Measurements from ENCODE around the gene MTSS2.

MTSS2 gene

DNA sequence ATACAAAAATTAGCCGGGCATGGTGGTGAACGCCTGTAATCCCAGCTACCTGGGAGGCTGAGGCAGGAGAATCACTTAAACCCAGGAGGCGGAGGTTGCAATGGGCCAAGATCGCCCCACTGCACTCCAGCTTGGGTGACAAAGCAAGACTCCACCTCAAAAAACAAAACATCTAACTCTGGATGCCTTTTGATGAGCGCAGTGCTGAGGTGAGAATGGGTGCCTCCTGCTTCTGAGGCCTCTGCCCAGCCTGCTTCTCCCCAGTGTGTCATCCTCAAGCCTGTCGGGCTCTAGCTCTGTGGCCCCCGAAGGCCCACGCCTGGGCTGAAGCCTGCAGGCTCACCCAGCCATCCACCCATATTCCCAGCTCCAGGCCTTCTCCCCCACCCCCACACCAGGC is 10.5 kb upstream of the MTSS2 start:
- WGBS (ENCODE audit: extremely low coverage, insufficient coverage, low lambda C conversion rate) = no CpG with 5 or more reads among the region's 8 CpGs
- Histone ChIP-seq H3K79me1 (ENCODE audit: low read length) (no peaks in the 10 kb centered on the region), H3K36me3 (ENCODE audit: control insufficient read depth, insufficient read depth, low read length) (no peaks in the 10 kb centered on the region), H4K8ac (ENCODE audit: low read depth, low read length) (no peak overlapping the region), H3K56ac (ENCODE audit: low read length) (no peak overlapping the region), H3K27ac (ENCODE audit: low read depth, low read length) (no peak overlapping the region), H3K4me3 (ENCODE audit: low read length) (no peak overlapping the region), H3K27me3 (ENCODE audit: insufficient read depth, low read length, poor library complexity) (no peaks in the 10 kb centered on the region), H4K5ac (ENCODE audit: low read length) (no peak overlapping the region), H3K9ac (ENCODE audit: low read length) (no peak overlapping the region), H3K79me2 (ENCODE audit: control insufficient read depth, insufficient read depth, low read length) (no peaks in the 10 kb centered on the region), H2BK5ac (ENCODE audit: low read length) (no peak overlapping the region), H3K23ac (ENCODE audit: low read length) (no peak overlapping the region), H3K18ac (ENCODE audit: low read length) (no peak overlapping the region), H3K4ac (ENCODE audit: low read depth, low read length) (no peak overlapping the region), H3K4me2 (ENCODE audit: low read length) (no peak overlapping the region), H2AK5ac (ENCODE audit: low read length) (no peak overlapping the region), H2BK15ac (replicated peaks; ENCODE audit: low read depth) (no peak overlapping the region), H3K4me1 (ENCODE audit: control insufficient read depth, low read depth, low read length) (peaks cover 6% of the 10 kb centered on the region), H2BK120ac (ENCODE audit: low read depth, low read length) (no peak overlapping the region)
- DNase-seq = no peak

DNA sequence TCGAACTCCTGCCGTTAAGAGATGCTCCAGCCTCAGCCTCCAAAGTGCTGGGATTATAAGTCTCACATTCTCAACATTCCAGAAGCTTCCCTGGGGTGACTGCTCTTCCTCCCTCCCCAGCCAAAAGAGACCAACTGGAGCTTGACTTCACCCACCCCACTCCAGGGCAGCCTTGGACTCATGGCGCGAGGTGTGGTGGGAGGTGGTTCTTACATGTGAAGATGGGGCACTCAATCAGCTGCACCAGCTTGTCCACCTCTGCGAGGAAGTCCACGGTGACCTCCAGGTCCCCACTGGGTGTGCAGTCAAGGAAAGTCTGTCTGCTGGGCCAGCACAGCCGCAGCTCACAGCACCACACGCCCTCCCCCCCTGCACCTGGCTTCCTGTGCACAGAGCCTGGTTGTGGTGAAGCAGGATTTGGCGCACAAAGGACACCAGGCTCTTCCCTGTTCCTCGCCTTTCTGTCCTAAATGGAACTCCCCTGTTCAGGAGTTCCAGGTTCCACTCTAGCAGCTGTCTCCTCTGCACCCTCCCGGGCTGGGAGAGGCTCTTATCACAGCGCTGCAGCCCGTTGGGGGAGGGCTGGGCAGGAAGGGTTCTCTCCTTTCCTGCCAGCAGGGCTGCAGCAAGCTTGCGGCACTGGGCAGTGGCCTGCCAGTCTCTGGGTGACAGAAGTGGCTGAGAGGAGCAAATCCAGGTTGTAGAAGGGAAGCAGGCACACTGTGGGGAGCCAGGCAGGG is 9.6 kb upstream of the MTSS2 start:
- no peaks in the 10 kb centered on the region for H3K27me3 ChIP-seq (ENCODE audit: insufficient read depth, low read length, poor library complexity)
- no peak overlapping the region for H3K18ac ChIP-seq (ENCODE audit: low read length)
- H3K56ac ChIP-seq (ENCODE audit: low read length) = peak overlapping the region; percentile 44
- H3K27ac ChIP-seq (ENCODE audit: low read depth, low read length) = peak overlapping the region; percentile 18
- H3K4ac ChIP-seq (ENCODE audit: low read depth, low read length) = no peak overlapping the region
- H3K79me2 ChIP-seq (ENCODE audit: control insufficient read depth, insufficient read depth, low read length) = no peaks in the 10 kb centered on the region
- H3K79me1 ChIP-seq (ENCODE audit: low read length) = no peaks in the 10 kb centered on the region
- H3K4me3 ChIP-seq (ENCODE audit: low read length) = no peak overlapping the region
- peak overlapping the region; percentile 9 for H2BK5ac ChIP-seq (ENCODE audit: low read length)
- no peak overlapping the region for H3K9ac ChIP-seq (ENCODE audit: low read length)
- H3K23ac ChIP-seq (ENCODE audit: low read length) = peak overlapping the region; percentile 87
- no peak overlapping the region for H2AK5ac ChIP-seq (ENCODE audit: low read length)
- H4K5ac ChIP-seq (ENCODE audit: low read length) = no peak overlapping the region
- H3K4me2 ChIP-seq (ENCODE audit: low read length) = no peak overlapping the region
- no peaks in the 10 kb centered on the region for H3K36me3 ChIP-seq (ENCODE audit: control insufficient read depth, insufficient read depth, low read length)
- H3K4me1 ChIP-seq (ENCODE audit: control insufficient read depth, low read depth, low read length) = peaks cover 6% of the 10 kb centered on the region
- no CpG with 5 or more reads among the region's 14 CpGs for WGBS (ENCODE audit: extremely low coverage, insufficient coverage, low lambda C conversion rate)
- no peak overlapping the region for H2BK120ac ChIP-seq (ENCODE audit: low read depth, low read length)
- no peak overlapping the region for H2BK15ac ChIP-seq (replicated peaks; ENCODE audit: low read depth)
- DNase-seq = peak; percentile 77
- no peak overlapping the region for H4K8ac ChIP-seq (ENCODE audit: low read depth, low read length)

DNA sequence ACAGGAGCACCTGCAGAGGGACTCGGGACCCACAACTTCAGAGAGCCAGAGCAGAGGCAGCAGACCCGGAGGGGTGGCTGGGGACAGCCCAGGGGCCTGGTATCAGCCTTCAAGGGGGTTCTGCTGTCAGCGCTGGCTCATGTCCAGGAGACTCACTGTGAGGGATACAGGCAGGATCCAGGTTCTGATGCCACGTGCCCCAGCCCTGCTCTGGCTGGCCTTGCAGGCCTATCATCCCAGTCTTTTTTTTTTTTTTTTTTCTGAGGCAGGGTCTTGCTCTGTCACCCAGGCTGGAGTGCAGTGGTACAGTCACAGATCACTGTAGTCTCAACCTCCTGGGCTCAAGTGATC is 9.0 kb upstream of the MTSS2 start:
- H3K79me2 ChIP-seq (ENCODE audit: control insufficient read depth, insufficient read depth, low read length) = no peaks in the 10 kb centered on the region
- peak overlapping the region; percentile 10 for H3K27ac ChIP-seq (ENCODE audit: low read depth, low read length)
- no peak overlapping the region for H4K5ac ChIP-seq (ENCODE audit: low read length)
- H3K36me3 ChIP-seq (ENCODE audit: control insufficient read depth, insufficient read depth, low read length) = no peaks in the 10 kb centered on the region
- H2BK5ac ChIP-seq (ENCODE audit: low read length) = no peak overlapping the region
- no peaks in the 10 kb centered on the region for H3K27me3 ChIP-seq (ENCODE audit: insufficient read depth, low read length, poor library complexity)
- no peaks in the 10 kb centered on the region for H3K79me1 ChIP-seq (ENCODE audit: low read length)
- no peak overlapping the region for H3K18ac ChIP-seq (ENCODE audit: low read length)
- DNase-seq = no peak
- WGBS (ENCODE audit: extremely low coverage, insufficient coverage, low lambda C conversion rate) = no CpG with 5 or more reads among the region's 4 CpGs
- H3K4me2 ChIP-seq (ENCODE audit: low read length) = no peak overlapping the region
- no peak overlapping the region for H2AK5ac ChIP-seq (ENCODE audit: low read length)
- H3K4me1 ChIP-seq (ENCODE audit: control insufficient read depth, low read depth, low read length) = peaks cover 6% of the 10 kb centered on the region
- no peak overlapping the region for H2BK120ac ChIP-seq (ENCODE audit: low read depth, low read length)
- no peak overlapping the region for H3K4ac ChIP-seq (ENCODE audit: low read depth, low read length)
- H3K23ac ChIP-seq (ENCODE audit: low read length) = no peak overlapping the region
- no peak overlapping the region for H4K8ac ChIP-seq (ENCODE audit: low read depth, low read length)
- no peak overlapping the region for H3K4me3 ChIP-seq (ENCODE audit: low read length)
- H3K9ac ChIP-seq (ENCODE audit: low read length) = no peak overlapping the region
- H2BK15ac ChIP-seq (replicated peaks; ENCODE audit: low read depth) = no peak overlapping the region
- peak overlapping the region; percentile 34 for H3K56ac ChIP-seq (ENCODE audit: low read length)

DNA sequence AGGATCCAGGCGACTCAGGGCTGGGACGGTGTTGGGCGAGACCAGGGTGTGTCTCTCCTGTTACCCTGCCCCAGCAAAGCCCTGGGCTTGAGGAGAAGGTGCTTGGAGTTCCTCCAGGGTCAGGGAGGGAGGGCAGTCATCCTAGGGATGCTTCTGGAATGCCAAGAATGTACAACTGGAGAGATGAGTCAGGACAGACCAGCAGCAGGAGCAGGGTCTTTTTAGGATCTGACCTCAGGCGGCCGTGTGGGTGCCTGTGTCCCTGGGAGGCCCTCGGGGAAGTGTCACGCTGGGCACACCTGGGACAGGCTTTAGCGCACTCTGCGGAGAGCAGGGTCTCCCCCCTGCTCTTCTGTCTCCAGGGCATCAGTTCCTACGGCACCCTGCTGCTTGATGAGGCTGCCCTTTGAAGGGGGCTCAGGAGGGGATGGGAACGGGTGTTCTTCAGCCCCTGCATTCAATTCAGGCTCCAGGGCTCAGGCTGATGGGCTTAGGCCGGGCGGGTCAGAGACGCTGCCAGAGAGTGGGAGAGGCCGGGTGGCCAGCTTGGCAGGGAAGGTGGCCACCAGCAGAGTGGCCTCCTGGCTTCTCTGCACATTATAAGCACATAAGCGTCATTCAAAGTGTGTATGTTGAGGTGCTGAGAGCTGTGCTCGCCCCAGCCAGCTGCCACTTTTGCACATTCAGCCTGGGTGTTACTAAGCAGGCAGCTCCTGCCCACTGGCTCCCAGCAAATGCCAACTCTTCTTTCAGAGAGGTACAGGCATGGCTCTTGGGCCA is 8.4 kb upstream of the MTSS2 start:
- Histone ChIP-seq H2BK15ac (replicated peaks; ENCODE audit: low read depth) (no peak overlapping the region), H3K27ac (ENCODE audit: low read depth, low read length) (peak overlapping the region; percentile 65)

DNA sequence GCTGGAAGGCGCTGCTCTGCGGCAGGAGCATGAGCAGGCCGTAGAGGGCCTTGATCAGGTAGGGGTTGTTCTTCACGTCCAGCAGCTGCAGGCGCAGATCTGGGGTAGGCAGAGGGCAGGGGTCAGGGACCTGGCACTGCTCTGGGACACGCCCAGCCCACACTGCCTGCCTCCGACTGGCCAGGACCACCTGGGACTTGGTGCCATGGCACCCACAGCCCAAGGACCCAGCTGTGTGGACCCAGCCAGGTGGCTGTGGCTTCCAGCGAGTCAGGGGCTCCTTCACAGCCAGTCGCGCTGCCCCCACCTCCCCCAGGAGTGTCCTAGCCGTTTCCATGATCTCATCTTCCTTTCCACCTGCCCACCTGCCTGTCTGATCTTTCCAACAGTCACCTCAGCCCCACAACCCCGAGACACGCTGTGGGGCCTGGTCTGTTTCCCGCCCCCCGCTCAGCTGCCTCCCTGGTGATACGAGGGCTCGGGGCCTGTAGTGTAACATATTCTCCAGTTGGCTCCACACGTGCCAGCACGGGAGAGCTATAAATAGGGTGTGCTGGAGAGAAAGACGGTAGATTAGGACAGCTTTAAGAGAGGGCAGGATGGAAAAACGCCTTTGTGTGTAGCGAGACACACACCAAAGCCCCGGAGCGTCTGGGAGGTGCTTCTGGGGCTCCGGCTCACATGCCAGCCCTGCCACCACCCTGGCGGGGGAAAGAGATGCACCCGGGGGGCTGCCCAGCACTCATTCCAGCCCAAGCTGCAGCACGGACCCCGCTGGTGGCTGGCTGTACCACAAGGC is 7.2 kb upstream of the MTSS2 start:
- no peak overlapping the region for H2BK5ac ChIP-seq (ENCODE audit: low read length)
- no peak overlapping the region for H3K4me3 ChIP-seq (ENCODE audit: low read length)
- no peaks in the 10 kb centered on the region for H3K79me2 ChIP-seq (ENCODE audit: control insufficient read depth, insufficient read depth, low read length)
- no CpG with 5 or more reads among the region's 29 CpGs for WGBS (ENCODE audit: extremely low coverage, insufficient coverage, low lambda C conversion rate)
- H3K4ac ChIP-seq (ENCODE audit: low read depth, low read length) = no peak overlapping the region
- peaks cover 6% of the 10 kb centered on the region for H3K4me1 ChIP-seq (ENCODE audit: control insufficient read depth, low read depth, low read length)
- H2BK120ac ChIP-seq (ENCODE audit: low read depth, low read length) = no peak overlapping the region
- no peak overlapping the region for H2BK15ac ChIP-seq (replicated peaks; ENCODE audit: low read depth)
- no peak overlapping the region for H3K56ac ChIP-seq (ENCODE audit: low read length)
- H4K5ac ChIP-seq (ENCODE audit: low read length) = no peak overlapping the region
- no peaks in the 10 kb centered on the region for H3K27me3 ChIP-seq (ENCODE audit: insufficient read depth, low read length, poor library complexity)
- H3K36me3 ChIP-seq (ENCODE audit: control insufficient read depth, insufficient read depth, low read length) = no peaks in the 10 kb centered on the region
- no peak overlapping the region for H3K4me2 ChIP-seq (ENCODE audit: low read length)
- peak overlapping the region; percentile 65 for H3K27ac ChIP-seq (ENCODE audit: low read depth, low read length)
- H3K18ac ChIP-seq (ENCODE audit: low read length) = peak overlapping the region; percentile 8
- no peak overlapping the region for H3K9ac ChIP-seq (ENCODE audit: low read length)
- H2AK5ac ChIP-seq (ENCODE audit: low read length) = no peak overlapping the region
- no peak overlapping the region for H4K8ac ChIP-seq (ENCODE audit: low read depth, low read length)
- H3K23ac ChIP-seq (ENCODE audit: low read length) = no peak overlapping the region
- DNase-seq = no peak
- no peaks in the 10 kb centered on the region for H3K79me1 ChIP-seq (ENCODE audit: low read length)

More for the DNA sequence above, 8.4 kb upstream of the MTSS2 start:
- Histone ChIP-seq H3K4me1 (ENCODE audit: control insufficient read depth, low read depth, low read length) (peaks cover 6% of the 10 kb centered on the region), H3K4me2 (ENCODE audit: low read length) (no peak overlapping the region), H3K79me2 (ENCODE audit: control insufficient read depth, insufficient read depth, low read length) (no peaks in the 10 kb centered on the region), H3K27me3 (ENCODE audit: insufficient read depth, low read length, poor library complexity) (no peaks in the 10 kb centered on the region), H2AK5ac (ENCODE audit: low read length) (no peak overlapping the region), H4K5ac (ENCODE audit: low read length) (no peak overlapping the region), H3K56ac (ENCODE audit: low read length) (peak overlapping the region; percentile 34), H4K8ac (ENCODE audit: low read depth, low read length) (no peak overlapping the region), H3K79me1 (ENCODE audit: low read length) (no peaks in the 10 kb centered on the region), H3K23ac (ENCODE audit: low read length) (peak overlapping the region; percentile 16), H3K36me3 (ENCODE audit: control insufficient read depth, insufficient read depth, low read length) (no peaks in the 10 kb centered on the region), H3K4me3 (ENCODE audit: low read length) (no peak overlapping the region), H3K18ac (ENCODE audit: low read length) (peak overlapping the region; percentile 8), H3K9ac (ENCODE audit: low read length) (no peak overlapping the region), H2BK120ac (ENCODE audit: low read depth, low read length) (no peak overlapping the region), H2BK5ac (ENCODE audit: low read length) (no peak overlapping the region), H3K4ac (ENCODE audit: low read depth, low read length) (no peak overlapping the region)
- peak; percentile 98 for DNase-seq
- no CpG with 5 or more reads among the region's 17 CpGs for WGBS (ENCODE audit: extremely low coverage, insufficient coverage, low lambda C conversion rate)

Measured in mesendoderm (in vitro differentiated cells).